Measurements from ENCODE around the gene HS3ST5.

Gene HS3ST5

DNA sequence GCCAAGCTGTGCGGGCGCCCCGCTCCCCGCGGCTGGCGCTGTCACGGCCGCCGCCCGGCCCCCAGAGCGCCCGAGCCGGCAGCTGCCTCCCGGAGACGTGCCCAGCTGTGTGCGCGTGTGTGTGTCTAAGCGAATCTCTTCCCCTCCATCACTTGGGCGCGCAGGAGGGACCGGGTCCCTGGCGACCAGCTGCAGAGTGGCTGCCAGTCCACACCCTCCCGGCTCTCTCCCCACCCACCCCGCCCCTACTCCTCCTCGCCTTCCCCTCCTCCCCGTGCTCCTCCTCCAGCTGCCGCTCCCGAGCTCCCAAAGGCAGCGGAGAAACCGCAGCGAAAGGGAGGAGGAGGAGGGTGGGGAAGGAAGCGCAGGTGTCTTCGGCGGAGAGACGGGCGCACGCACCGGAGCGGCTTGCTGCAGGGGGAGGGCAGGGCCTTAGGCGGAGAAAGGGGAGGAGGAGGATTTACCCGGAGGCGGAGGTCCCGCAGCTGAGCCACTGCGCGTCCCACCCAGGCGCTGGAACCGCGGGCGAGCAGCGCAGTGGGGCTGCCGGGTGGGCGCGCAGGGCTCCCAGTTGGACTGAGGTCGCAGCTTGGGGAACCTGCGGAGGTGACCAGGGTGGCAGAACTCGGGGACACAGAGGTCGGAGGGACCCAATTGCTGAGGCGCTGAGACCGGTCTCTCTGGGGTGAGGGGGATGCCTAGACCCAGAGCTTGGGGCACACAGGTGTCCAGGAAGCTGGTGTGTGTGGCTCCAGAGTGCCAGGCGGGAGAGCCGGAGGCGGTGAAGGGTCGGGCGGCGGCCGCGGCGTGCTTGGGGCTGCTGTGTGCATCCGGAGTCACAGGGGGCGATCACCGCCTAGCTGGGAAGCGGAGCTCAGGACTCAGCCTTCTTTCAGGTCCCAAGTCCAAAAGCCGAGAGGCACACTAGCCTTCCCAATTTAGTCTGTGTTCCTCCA is at the start of gene HS3ST5:
TSS of gene HS3ST5 (minus strand) at position 198 of the 956 bp plus-strand sequence. CDS start 280,178 bp downstream, outside the sequence.
- DNase-seq = peak; percentile 13

DNA sequence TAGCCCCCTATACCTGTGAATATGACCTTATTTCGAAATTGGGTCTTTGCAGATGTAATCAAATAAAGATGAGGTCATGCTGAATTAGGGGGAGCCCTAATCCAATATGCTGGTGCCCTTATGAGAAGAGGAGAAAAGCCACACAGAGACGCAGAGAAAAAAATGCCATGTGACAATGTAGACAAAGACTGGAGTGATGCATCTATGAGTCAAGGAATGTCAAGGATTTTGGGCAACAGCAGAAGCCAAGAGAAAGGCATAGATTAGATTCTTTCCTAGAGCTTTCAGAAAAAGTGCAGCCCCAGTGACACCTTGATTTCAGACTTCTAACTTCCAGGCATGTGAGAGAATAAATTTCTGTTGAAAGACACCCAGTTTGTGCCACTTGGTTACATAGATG is 47.4 kb upstream of the HS3ST5 start:
- no peak for DNase-seq

GRCh38 chr6:114389111-114389510 is 46.3 kb upstream of the HS3ST5 start:
- DNase-seq = no peak

DNA sequence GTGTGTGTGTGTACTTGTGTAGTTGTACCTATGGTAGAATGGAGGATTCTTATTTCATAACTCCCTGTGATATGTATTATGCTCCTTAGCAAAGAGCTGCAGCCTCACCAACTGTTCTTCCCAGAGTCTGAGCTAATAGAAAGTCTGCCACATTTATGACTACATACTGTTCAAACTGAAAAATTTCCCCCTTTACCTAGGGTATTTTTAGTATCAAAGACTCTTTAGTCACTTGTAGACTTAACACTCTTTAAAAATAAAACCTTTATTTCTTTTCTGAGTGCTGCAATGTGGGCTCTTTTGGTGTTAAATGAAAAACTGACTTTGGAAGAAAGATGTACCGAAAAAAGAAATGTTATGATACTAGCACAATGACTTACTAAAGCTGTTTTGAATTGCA is 39.6 kb upstream of the HS3ST5 start:
- no peak for DNase-seq

DNA sequence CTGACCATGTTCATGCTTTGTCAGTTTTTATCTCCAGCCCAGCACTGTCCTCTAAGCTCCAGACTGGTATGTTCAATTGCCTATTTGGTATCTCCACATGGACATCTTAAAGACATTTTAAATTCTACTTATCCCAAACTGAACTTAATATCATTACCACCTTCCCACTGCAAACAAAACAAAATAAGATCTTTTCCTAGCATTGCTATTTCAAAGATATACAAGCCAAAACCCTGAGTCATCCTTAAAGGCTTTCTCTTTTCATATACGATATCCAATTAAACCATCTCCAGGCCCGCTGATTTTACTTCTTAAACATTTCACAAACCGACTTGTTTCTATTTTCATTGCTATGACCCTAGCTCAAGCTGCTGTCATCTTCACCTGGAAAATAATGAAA is 35.1 kb upstream of the HS3ST5 start:
- DNase-seq = no peak

GRCh38 chr6:114376611-114377175 is 33.9 kb upstream of the HS3ST5 start:
- no peak for DNase-seq

- no peak for DNase-seq
Measured at GRCh38 chr6:114375541-114376192, 32.8 kb upstream of the HS3ST5 start.

GRCh38 chr6:114367315-114367961 is 24.6 kb upstream of the HS3ST5 start:
- DNase-seq = no peak

GRCh38 chr6:114366899-114367298 is 24.1 kb upstream of the HS3ST5 start:
- DNase-seq = no peak

- no peak for DNase-seq
Measured at GRCh38 chr6:114364301-114364700, 21.5 kb upstream of the HS3ST5 start.

GRCh38 chr6:114362957-114363356 is 20.1 kb upstream of the HS3ST5 start:
- no peak for DNase-seq

GRCh38 chr6:114362396-114362795 is 19.6 kb upstream of the HS3ST5 start:
- no peak for DNase-seq

GRCh38 chr6:114361036-114361435 is 18.2 kb upstream of the HS3ST5 start:
- DNase-seq = no peak

DNA sequence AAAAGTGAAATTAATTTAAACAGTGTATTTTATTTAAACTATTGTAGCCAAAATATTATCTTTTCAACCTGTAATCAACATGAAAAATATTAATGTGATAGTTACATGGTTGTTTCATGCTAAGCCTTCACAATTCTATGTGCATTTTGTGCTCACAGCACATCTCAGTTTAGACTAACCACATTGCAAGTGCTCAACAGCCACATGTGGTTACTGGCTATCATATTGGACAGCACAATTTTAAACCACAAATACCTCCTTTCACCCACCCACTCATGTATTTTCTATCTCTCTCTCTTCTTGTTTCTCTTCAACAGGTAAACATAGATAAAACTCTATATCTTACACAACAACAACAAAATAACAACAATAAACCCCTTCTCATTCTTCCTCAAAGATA is 12.5 kb upstream of the HS3ST5 start:
- DNase-seq = no peak

DNA sequence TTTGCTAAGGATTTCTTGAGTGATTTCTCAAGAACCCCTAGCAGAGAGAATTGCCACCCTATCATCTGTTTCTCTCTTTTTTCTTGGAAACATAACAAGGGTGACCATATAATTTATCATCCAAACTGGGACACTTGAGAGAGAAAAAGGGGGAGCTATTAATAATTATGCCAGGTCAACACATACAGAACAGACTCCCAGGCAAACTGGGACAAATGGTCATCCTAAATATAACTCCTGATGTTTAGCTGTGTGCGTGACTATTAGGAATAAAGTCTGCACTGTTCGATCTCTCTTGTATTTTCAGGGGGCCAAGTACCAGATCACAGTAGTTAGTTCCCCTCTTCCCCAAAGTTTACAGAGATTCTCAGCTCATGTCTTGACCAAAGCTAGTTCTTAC is 11.7 kb upstream of the HS3ST5 start:
- DNase-seq = no peak

DNA sequence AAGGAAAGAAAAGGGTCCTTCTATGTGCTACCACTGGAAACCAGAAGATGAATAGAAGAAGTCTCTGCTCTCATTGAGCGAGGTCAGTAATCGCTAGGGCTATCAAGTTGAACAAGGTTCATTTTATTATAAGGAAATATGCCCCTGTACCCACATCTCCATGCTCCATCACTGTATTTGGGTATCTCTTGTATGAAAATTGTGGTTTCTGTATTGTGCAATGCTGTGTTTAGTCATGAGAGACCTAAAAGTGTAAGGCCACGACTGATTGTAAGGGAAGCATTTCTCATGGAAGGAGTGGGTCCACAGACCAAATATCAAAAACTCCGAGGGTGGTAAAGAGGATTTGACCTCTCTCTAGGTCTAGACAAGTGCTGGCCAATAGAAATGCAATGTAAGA is 3.6 kb upstream of the HS3ST5 start:
- no peak for DNase-seq

DNA sequence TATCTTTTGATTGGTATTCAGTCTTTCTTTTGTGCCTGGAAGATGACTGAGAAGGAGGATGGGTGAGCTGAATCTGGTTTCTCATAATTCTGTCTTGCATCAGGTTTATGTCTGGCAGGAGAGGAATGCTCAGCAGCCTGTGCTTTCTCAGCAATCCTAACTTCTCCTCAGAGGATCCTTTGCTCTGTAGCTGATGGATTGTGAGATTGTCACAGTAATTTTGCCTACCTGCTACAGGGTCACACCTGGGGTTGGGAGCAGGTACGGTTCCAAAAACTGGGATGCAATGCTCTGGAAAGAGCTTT is 2.1 kb upstream of the HS3ST5 start:
- no peak for DNase-seq

GRCh38 chr6:114344246-114344970 is 1.6 kb upstream of the HS3ST5 start:
- no peak for DNase-seq

DNA sequence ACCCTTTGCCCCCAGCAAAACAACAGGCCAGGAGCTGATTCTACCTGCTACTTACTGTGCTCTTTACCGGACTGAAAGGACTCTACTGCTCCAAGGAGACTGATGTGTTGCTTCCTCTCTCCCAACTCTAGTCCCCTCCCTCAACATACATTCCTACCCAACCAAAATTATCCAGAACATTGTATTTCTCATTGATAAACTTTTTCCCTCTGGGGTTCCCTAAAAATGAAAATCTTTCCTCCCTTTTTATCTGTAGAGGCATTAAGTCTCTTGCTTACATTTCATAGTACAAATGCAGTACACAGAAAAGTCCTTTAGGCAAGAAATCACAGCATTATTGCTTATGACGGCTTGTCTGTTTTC is 940 bp upstream of the HS3ST5 start:
- no peak for DNase-seq

DNA sequence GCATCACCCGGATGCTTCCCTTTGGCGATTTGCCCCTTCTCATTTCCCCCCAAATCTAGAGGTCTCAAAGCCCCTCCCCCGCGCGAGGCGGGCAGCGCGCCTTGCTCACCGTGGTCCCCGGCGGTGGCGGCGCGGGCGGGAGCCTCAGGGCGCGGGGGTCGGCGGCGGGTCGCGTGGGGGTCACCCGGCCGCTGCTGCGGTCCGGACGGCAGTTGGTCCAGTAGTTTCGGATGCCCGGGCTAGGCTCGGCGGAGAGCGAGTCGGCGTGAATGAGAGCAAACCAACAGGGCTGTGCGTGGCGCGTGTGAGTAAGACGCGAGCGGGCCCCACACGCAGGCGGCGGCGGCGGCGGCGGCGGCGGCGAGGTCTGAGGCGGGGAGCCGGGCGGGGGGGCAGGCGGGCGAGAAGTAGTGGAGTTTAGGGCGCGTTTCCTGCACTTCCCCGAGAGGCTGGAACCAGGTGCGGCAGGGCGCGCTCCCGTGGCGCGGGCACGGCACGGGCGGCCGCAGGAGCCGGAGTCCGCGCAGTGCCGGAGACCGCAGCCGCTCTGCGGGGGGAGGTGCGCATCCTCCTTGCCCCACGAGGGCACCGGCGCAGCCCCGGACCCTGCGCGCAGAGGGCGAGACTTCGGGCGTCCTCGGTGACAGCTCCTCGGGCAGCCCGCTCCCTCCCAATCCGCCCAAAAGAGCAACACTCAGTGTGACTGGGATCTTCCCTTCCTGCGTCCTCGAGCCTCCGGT is 567 bp downstream of the HS3ST5 start:
- DNase-seq = no peak

GRCh38 chr6:114339706-114340105 is 3.1 kb downstream of the HS3ST5 start:
- no peak for DNase-seq

- no peak for DNase-seq
Measured at GRCh38 chr6:114334237-114334636, 8.6 kb downstream of the HS3ST5 start.

Data from activated CD4-positive, alpha-beta T cell treated with anti-CD3 and anti-CD28 coated beads for 48 hours (primary cell).